ENCODE measurements around the gene MMP1.
"Not testable (repeated sequence)": the region's sequence is repeated elsewhere in the genome, so short reads cannot be mapped to it uniquely, and the experiment has no call there.

MMP1 gene

GRCh38 chr11:102762361-102762767 lies 35.6 kb downstream of the MMP1 start:
- DNase-seq (ENCODE audit: low read depth, low spot score) = no peak
- H3K27ac ChIP-seq (ENCODE audit: low read length) = no peak overlapping the region

DNA sequence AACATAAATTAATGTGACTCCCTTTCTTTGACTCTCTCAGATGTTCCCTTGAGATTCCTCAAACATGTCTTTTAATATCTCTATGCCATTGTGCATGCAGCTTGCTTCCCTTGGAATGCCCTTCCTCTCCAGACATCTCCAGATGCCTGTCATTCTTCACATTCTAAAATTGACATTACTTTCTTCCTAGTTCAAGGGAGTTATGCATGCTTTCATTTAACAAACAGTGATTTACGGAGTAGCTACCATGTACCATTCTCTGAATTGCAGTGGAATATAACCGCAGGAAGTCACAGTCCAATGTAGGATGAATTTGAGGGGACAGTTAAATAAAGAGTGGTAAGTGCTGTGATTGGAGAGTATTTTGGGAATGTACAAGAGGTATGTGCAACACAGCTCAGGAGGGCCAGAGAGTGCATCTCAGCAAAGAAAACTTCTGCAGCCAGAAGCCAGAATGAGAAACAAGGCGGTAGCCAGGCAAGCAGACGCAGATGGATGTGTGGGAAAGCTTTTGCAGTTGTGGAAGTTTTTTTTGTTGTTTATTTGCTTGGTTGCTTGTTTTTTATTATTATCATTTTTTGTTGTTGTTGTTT lies 36.2 kb downstream of the MMP1 start:
- H3K27ac ChIP-seq (ENCODE audit: low read length) = no peak overlapping the region
- no peak overlapping the region for H3K4me3 ChIP-seq (ENCODE audit: low read length)
- H3K4me1 ChIP-seq (ENCODE audit: control insufficient read depth, insufficient read depth, low read length) = no peaks in the 10 kb centered on the region
- no CpG with 5 or more reads among the region's 4 CpGs for WGBS (ENCODE audit: insufficient coverage, insufficient read length)
- no peak for DNase-seq (ENCODE audit: low read depth, low spot score)
- no peaks in the 10 kb centered on the region for H3K36me3 ChIP-seq (ENCODE audit: control insufficient read depth, insufficient read depth, low read length)
- H3K27me3 ChIP-seq (ENCODE audit: control insufficient read depth, insufficient read depth, low read length) = no peaks in the 10 kb centered on the region
- H3K9me3 ChIP-seq (ENCODE audit: control insufficient read depth, insufficient read depth, low read length) = no peaks in the 10 kb centered on the region

More at GRCh38 chr11:102762361-102762767, 35.6 kb downstream of the MMP1 start:
- H3K36me3 ChIP-seq (ENCODE audit: control insufficient read depth, insufficient read depth, low read length) = no peaks in the 10 kb centered on the region
- H3K9me3 ChIP-seq (ENCODE audit: control insufficient read depth, insufficient read depth, low read length) = no peaks in the 10 kb centered on the region
- H3K4me1 ChIP-seq (ENCODE audit: control insufficient read depth, insufficient read depth, low read length) = no peaks in the 10 kb centered on the region
- no CpG with 5 or more reads among the region's 2 CpGs for WGBS (ENCODE audit: insufficient coverage, insufficient read length)
- no peaks in the 10 kb centered on the region for H3K27me3 ChIP-seq (ENCODE audit: control insufficient read depth, insufficient read depth, low read length)
- no peak overlapping the region for H3K4me3 ChIP-seq (ENCODE audit: low read length)

DNA sequence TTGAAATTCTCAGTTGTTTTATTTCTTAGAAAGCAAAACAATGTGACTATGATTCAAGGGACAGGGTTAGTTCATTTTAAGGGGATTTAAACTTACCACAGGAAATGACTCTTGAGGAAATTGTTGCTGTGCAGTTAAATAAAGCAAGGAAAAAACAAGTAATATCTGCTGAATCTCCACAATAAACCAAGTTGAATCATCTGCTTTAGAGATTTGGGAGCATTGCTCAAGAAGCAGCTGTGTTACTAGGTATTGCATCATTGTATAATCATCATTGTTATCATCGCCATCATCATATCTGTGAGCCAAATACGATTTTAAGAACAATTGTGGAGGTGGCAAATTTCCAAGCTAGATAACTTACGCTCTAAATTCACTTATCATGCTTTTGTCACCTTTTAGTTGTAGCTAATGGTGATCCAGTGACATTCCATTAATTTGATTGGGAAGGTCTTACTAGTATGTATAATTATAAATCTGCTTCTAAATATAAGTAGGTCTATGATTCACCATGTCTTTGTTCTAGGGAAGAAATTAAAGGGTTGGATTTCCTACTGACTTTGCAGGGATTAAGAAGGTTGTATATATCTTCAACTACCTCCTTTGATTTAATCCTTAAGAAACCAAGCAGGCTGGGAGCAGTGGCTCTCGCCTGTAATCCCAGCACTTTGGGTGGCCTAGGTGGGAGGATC lies 37.5 kb downstream of the MMP1 start:
- H3K4me3 ChIP-seq (ENCODE audit: low read length) = no peak overlapping the region
- no peaks in the 10 kb centered on the region for H3K27me3 ChIP-seq (ENCODE audit: control insufficient read depth, insufficient read depth, low read length)
- DNase-seq (ENCODE audit: low read depth, low spot score) = no peak
- WGBS (ENCODE audit: insufficient coverage, insufficient read length) = no CpG with 5 or more reads among the region's 4 CpGs
- H3K4me1 ChIP-seq (ENCODE audit: control insufficient read depth, insufficient read depth, low read length) = no peaks in the 10 kb centered on the region
- no peaks in the 10 kb centered on the region for H3K36me3 ChIP-seq (ENCODE audit: control insufficient read depth, insufficient read depth, low read length)
- no peak overlapping the region for H3K27ac ChIP-seq (ENCODE audit: low read length)
- H3K9me3 ChIP-seq (ENCODE audit: control insufficient read depth, insufficient read depth, low read length) = no peaks in the 10 kb centered on the region

GRCh38 chr11:102757823-102758549 lies 40.0 kb downstream of the MMP1 start:
- Histone ChIP-seq H3K4me1 (ENCODE audit: control insufficient read depth, insufficient read depth, low read length) (0 out of 2 replicates have a peak, but pooled peaks cover 2% of the 10 kb centered on the region), H3K4me3 (ENCODE audit: low read length) (no peak overlapping the region), H3K27me3 (ENCODE audit: control insufficient read depth, insufficient read depth, low read length) (no peaks in the 10 kb centered on the region), H3K36me3 (ENCODE audit: control insufficient read depth, insufficient read depth, low read length) (no peaks in the 10 kb centered on the region), H3K9me3 (ENCODE audit: control insufficient read depth, insufficient read depth, low read length) (no peaks in the 10 kb centered on the region), H3K27ac (ENCODE audit: low read length) (no peak overlapping the region)
- WGBS (ENCODE audit: insufficient coverage, insufficient read length) = no CpG with 5 or more reads among the region's 2 CpGs
- DNase-seq (ENCODE audit: low read depth, low spot score) = no peak

- Histone ChIP-seq H3K27me3 (ENCODE audit: control insufficient read depth, insufficient read depth, low read length) (no peaks in the 10 kb centered on the region), H3K4me3 (ENCODE audit: low read length) (no peak overlapping the region), H3K36me3 (ENCODE audit: control insufficient read depth, insufficient read depth, low read length) (no peaks in the 10 kb centered on the region), H3K4me1 (ENCODE audit: control insufficient read depth, insufficient read depth, low read length) (0 out of 2 replicates have a peak, but pooled peaks cover 3% of the 10 kb centered on the region), H3K27ac (ENCODE audit: low read length) (no peak overlapping the region), H3K9me3 (ENCODE audit: control insufficient read depth, insufficient read depth, low read length) (no peaks in the 10 kb centered on the region)
- WGBS (ENCODE audit: insufficient coverage, insufficient read length) = no CpG with 5 or more reads among the region's 1 CpG
- DNase-seq (ENCODE audit: low read depth, low spot score) = no peak
These were observed 44.7 kb downstream of the MMP1 start for GRCh38 chr11:102753267-102753666.

GRCh38 chr11:102751673-102752072 lies 46.3 kb downstream of the MMP1 start:
- no peak for DNase-seq (ENCODE audit: low read depth, low spot score)
- Histone ChIP-seq H3K9me3 (ENCODE audit: control insufficient read depth, insufficient read depth, low read length) (no peaks in the 10 kb centered on the region), H3K27ac (ENCODE audit: low read length) (no peak overlapping the region), H3K4me3 (ENCODE audit: low read length) (no peak overlapping the region), H3K36me3 (ENCODE audit: control insufficient read depth, insufficient read depth, low read length) (no peaks in the 10 kb centered on the region), H3K27me3 (ENCODE audit: control insufficient read depth, insufficient read depth, low read length) (no peaks in the 10 kb centered on the region), H3K4me1 (ENCODE audit: control insufficient read depth, insufficient read depth, low read length) (0 out of 2 replicates have a peak, but pooled peaks cover 3% of the 10 kb centered on the region)

DNA sequence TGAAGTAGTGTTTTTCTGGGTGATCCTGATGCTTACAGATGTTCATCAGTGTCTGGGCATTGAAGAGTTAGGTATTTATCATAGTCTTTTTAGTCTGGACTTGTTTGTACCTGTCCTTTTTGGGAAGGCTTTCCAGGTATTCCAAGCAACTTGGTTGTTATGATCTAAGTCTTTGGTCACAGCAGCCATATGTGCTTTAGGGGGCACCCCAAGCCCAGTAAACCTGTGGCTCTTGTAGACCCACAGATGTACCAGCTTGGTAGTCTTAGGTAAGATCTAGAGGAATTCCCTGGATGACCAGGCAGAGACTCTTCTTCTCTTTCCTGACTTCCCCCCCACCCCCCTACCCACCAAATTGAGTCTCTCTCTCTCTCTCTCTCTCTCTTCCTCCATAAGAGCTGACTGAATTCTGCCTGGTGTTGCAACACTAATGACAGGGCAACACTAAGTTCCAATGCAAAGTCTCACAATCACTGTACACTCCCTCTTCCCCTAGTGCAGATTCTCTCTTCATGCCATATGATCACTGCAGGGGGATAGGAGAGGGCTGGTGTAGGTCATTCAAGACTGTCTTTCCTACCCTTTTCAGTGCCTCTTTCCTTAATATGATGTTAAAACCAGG lies 48.7 kb downstream of the MMP1 start:
- H3K4me1 ChIP-seq (ENCODE audit: control insufficient read depth, insufficient read depth, low read length) = 0 out of 2 replicates have a peak, but pooled peaks cover 3% of the 10 kb centered on the region
- H3K36me3 ChIP-seq (ENCODE audit: control insufficient read depth, insufficient read depth, low read length) = no peaks in the 10 kb centered on the region
- H3K9me3 ChIP-seq (ENCODE audit: control insufficient read depth, insufficient read depth, low read length) = no peaks in the 10 kb centered on the region
- H3K4me3 ChIP-seq (ENCODE audit: low read length) = no peak overlapping the region
- no peak overlapping the region for H3K27ac ChIP-seq (ENCODE audit: low read length)
- H3K27me3 ChIP-seq (ENCODE audit: control insufficient read depth, insufficient read depth, low read length) = no peaks in the 10 kb centered on the region
- no peak for DNase-seq (ENCODE audit: low read depth, low spot score)

DNA sequence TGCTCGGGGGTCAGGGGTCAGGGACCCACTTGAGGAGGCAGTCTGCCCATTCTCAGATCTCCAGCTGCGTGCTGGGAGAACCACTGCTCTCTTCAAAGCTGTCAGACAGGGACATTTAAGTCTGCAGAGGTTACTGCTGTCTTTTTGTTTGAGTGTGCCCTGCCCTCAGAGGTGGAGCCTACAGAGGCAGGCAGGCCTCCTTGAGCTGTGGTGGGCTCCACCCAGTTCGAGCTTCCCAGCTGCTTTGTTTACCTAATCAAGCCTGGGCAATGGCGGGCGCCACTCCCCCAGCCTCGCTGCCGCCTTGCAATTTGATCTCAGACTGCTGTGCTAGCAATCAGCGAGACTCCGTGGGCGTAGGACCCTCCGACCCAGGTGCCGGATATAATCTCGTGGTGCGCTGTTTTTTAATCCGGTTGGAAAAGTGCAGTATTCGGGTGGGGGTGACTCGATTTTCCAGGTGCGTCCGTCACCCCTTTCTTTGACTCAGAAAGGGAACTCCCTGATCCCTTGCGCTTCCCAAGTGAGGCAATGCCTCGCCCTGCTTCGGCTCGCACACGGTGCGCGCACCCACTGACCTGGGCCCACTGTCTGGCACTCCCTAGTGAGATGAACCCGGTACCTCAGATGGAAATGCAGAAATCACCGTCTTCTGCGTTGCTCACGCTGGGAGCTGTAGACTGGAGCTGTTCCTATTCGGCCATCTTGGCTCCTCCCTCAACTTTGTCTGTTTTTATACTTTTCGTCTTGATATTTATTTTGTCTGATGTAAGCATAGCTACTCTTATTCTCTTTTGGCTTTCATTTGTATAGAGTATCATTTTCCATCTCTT lies 51.0 kb downstream of the MMP1 start:
- H3K27ac ChIP-seq (ENCODE audit: low read length); DNase-seq (ENCODE audit: low read depth, low spot score); H3K9me3 ChIP-seq (ENCODE audit: control insufficient read depth, insufficient read depth, low read length); H3K4me3 ChIP-seq (ENCODE audit: low read length); H3K36me3 ChIP-seq (ENCODE audit: control insufficient read depth, insufficient read depth, low read length); H3K27me3 ChIP-seq (ENCODE audit: control insufficient read depth, insufficient read depth, low read length); H3K4me1 ChIP-seq (ENCODE audit: control insufficient read depth, insufficient read depth, low read length): not testable (repeated sequence)
- WGBS (ENCODE audit: insufficient coverage, insufficient read length) = no CpG with 5 or more reads among the region's 32 CpGs

Data from iPS DF 6.9 (cell line).